MCF 10A (cell line): ENCODE measurements around the gene STXBP1. TPM values are rescaled to one million over a fixed set of nuclear protein-coding genes. Genes with fewer than 3 reads are reported as not detected.

Experiments
- BruUV-seq: library from RNA; stranded (reverse); fragments of 400-500 nt; replicated peaks from 2 replicates; lab custom pipeline; 2021; lab: Mats Ljungman, UMichigan
- CTCF ChIA-PET: fragments of 300-600 bp; sonication (Branson Sonifier 250); formaldehyde crosslinking; extraction: SDS; loops from one replicate; lab custom pipeline; 2021; ENCODE audit warnings: antibody characterized with exemption, inconsistent platforms; lab: Yijun Ruan, JAX
- POLR2A ChIA-PET: fragments of 300-600, 350-650 bp; sonication (Branson Sonifier 250); formaldehyde crosslinking; extraction: SDS; loops from one replicate; lab custom pipeline; 2020; ENCODE audit warnings: antibody characterized with exemption, inconsistent platforms; lab: Yijun Ruan, JAX
- DNase-seq: peaks from one replicate; pipeline ENCODE4 v3.0.0-alpha.2; 2018; ENCODE audit not compliant: unreplicated experiment
- H3K27ac Mint-ChIP-seq: one replicate; pipeline ENCODE4 v1.8.0; 2022; ENCODE audit warnings: mild to moderate bottlenecking, low read depth, mixed read lengths; ENCODE audit not compliant: unreplicated experiment
- H3K27me3 Mint-ChIP-seq: one replicate; pipeline ENCODE4 v1.8.0; 2022; ENCODE audit warnings: mixed read lengths; ENCODE audit not compliant: insufficient read depth, unreplicated experiment
- H3K36me3 Mint-ChIP-seq: one replicate; pipeline ENCODE4 v1.8.0; 2022; ENCODE audit warnings: mild to moderate bottlenecking, moderate library complexity, mixed read lengths; ENCODE audit not compliant: insufficient read depth, unreplicated experiment
- H3K4me1 Mint-ChIP-seq: one replicate; pipeline ENCODE4 v1.8.0; 2022; ENCODE audit warnings: mixed read lengths; ENCODE audit not compliant: insufficient read depth, unreplicated experiment
- H3K4me3 Mint-ChIP-seq: one replicate; pipeline ENCODE4 v1.8.0; 2022; ENCODE audit warnings: mild to moderate bottlenecking, moderate library complexity, mixed read lengths; ENCODE audit not compliant: unreplicated experiment
- H3K9me3 Mint-ChIP-seq: one replicate; pipeline ENCODE4 v1.8.0; 2022; ENCODE audit warnings: mixed read lengths; ENCODE audit not compliant: unreplicated experiment
- CTCF ChIP-seq: fragments of 200-600 bp; IDR thresholded peaks from one replicate; pipeline ENCODE4 v1.8.0; 2022; ENCODE audit warnings: antibody characterized with exemption, mild to moderate bottlenecking; ENCODE audit not compliant: unreplicated experiment
- intact Hi-C: fragments of 100-400 bp; cut with micrococcal nuclease; formaldehyde crosslinking; loops from 2 replicates; pipeline ENCODE4 v1.14.1; 2022
- total RNA-seq: library from RNA; stranded (reverse); gene quantifications from 2 replicates; pipeline ENCODE4 v1.2.3, GENCODE V29; 2022

Gene STXBP1
- total RNA-seq, 1 experiment from 2014 or later: 20.0 TPM

GRCh38 chr9:127647451-127647850 is 35.4 kb downstream of the STXBP1 start:
- no peaks in the 10 kb centered on the region for H3K9me3 Mint-ChIP-seq
- H3K4me1 Mint-ChIP-seq: no peaks in the 10 kb centered on the region
- H3K4me3 Mint-ChIP-seq: no peak overlapping the region
- ChIA-PET CTCF (no interaction called here), POLR2A (no interaction called here)
- intact Hi-C loops: no loop called here
- no peak for TF ChIP-seq CTCF
- no peaks in the 10 kb centered on the region for H3K36me3 Mint-ChIP-seq
- DNase-seq: no peak
- no TSS peak for BruUV-seq
- H3K27ac Mint-ChIP-seq: no peak overlapping the region
- H3K27me3 Mint-ChIP-seq: no peaks in the 10 kb centered on the region

- H3K4me3 Mint-ChIP-seq: no peak overlapping the region
- H3K27me3 Mint-ChIP-seq: no peaks in the 10 kb centered on the region
- ChIA-PET POLR2A (no interaction called here), CTCF (no interaction called here)
- no peak for TF ChIP-seq CTCF
- H3K4me1 Mint-ChIP-seq: no peaks in the 10 kb centered on the region
- no peak overlapping the region for H3K27ac Mint-ChIP-seq
- peaks cover 6% of the 10 kb centered on the region for H3K36me3 Mint-ChIP-seq
- H3K9me3 Mint-ChIP-seq: no peaks in the 10 kb centered on the region
- BruUV-seq: no TSS peak
- DNase-seq: no peak
- intact Hi-C loops: no loop called here
Measured at GRCh38 chr9:127650518-127650917, 38.4 kb downstream of the STXBP1 start.

- Mint-ChIP-seq H3K27ac (peak overlapping the region; percentile 14), H3K9me3 (no peaks in the 10 kb centered on the region), H3K27me3 (no peaks in the 10 kb centered on the region), H3K36me3 (peaks cover 11% of the 10 kb centered on the region), H3K4me3 (no peak overlapping the region), H3K4me1 (no peaks in the 10 kb centered on the region)
- DNase-seq: no peak
- no peak for TF ChIP-seq CTCF
- no TSS peak for BruUV-seq
- POLR2A ChIA-PET: no interaction called here
- CTCF ChIA-PET: interaction anchor here (0.6 kb wide), 1 partner anchor 73 kb away, joined by 3 read pairs; no protein-coding TSS in a partner anchor
- intact Hi-C loops: no loop called here
Measured at GRCh38 chr9:127651697-127652610, 39.9 kb downstream of the STXBP1 start.

GRCh38 chr9:127652733-127653132 is 40.7 kb downstream of the STXBP1 start:
- Mint-ChIP-seq H3K27ac (no peak overlapping the region), H3K4me3 (no peak overlapping the region), H3K27me3 (no peaks in the 10 kb centered on the region), H3K36me3 (peaks cover 11% of the 10 kb centered on the region), H3K4me1 (no peaks in the 10 kb centered on the region), H3K9me3 (no peaks in the 10 kb centered on the region)
- POLR2A ChIA-PET: no interaction called here
- no peak for DNase-seq
- intact Hi-C loops: no loop called here
- no TSS peak for BruUV-seq
- CTCF ChIA-PET: no interaction called here
- no peak for TF ChIP-seq CTCF
